Measurements from ENCODE around the gene TNPO1. TPM values are rescaled to one million over a fixed set of nuclear protein-coding genes. Genes with fewer than 3 reads are reported as not detected.

The TNPO1 gene
- total and polyA plus RNA-seq, 2 of the 13 experiments (the other 11 are each of a cell fraction or from before 2014, with no cell fraction given): 26.7 to 123 TPM

- TF ChIP-seq, protein P1, sequence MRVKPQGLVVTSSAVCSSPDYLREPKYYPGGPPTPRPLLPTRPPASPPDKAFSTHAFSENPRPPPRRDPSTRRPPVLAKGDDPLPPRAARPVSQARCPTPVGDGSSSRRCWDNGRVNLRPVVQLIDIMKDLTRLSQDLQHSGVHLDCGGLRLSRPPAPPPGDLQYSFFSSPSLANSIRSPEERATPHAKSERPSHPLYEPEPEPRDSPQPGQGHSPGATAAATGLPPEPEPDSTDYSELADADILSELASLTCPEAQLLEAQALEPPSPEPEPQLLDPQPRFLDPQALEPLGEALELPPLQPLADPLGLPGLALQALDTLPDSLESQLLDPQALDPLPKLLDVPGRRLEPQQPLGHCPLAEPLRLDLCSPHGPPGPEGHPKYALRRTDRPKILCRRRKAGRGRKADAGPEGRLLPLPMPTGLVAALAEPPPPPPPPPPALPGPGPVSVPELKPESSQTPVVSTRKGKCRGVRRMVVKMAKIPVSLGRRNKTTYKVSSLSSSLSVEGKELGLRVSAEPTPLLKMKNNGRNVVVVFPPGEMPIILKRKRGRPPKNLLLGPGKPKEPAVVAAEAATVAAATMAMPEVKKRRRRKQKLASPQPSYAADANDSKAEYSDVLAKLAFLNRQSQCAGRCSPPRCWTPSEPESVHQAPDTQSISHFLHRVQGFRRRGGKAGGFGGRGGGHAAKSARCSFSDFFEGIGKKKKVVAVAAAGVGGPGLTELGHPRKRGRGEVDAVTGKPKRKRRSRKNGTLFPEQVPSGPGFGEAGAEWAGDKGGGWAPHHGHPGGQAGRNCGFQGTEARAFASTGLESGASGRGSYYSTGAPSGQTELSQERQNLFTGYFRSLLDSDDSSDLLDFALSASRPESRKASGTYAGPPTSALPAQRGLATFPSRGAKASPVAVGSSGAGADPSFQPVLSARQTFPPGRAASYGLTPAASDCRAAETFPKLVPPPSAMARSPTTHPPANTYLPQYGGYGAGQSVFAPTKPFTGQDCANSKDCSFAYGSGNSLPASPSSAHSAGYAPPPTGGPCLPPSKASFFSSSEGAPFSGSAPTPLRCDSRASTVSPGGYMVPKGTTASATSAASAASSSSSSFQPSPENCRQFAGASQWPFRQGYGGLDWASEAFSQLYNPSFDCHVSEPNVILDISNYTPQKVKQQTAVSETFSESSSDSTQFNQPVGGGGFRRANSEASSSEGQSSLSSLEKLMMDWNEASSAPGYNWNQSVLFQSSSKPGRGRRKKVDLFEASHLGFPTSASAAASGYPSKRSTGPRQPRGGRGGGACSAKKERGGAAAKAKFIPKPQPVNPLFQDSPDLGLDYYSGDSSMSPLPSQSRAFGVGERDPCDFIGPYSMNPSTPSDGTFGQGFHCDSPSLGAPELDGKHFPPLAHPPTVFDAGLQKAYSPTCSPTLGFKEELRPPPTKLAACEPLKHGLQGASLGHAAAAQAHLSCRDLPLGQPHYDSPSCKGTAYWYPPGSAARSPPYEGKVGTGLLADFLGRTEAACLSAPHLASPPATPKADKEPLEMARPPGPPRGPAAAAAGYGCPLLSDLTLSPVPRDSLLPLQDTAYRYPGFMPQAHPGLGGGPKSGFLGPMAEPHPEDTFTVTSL (CRISPR knock-in tag; IDR thresholded peaks at IDR 0.05; ENCODE audit: borderline replicate concordance): no peak
- TF ChIP-seq STAG1 (CRISPR knock-in tag; IDR thresholded peaks at IDR 0.05) (0 out of 2 replicates have a peak, but pooled peaks have one; percentile 5), ZNF710 (CRISPR knock-in tag; IDR thresholded peaks at IDR 0.05; ENCODE audit: borderline replicate concordance) (no peak; the same call in 1 of the 2 replicates), ZNF766 (CRISPR knock-in tag; IDR thresholded peaks at IDR 0.05; ENCODE audit: borderline replicate concordance) (0 out of 2 replicates have a peak, but pooled peaks have one; percentile 33), HMG20A (CRISPR knock-in tag; IDR thresholded peaks at IDR 0.05; ENCODE audit: borderline replicate concordance) (0 out of 2 replicates have a peak, but pooled peaks have one; percentile 23), HDAC6 (IDR thresholded peaks at IDR 0.05; ENCODE audit: low read depth, low read length) (no peak), ZNF44 (CRISPR knock-in tag; IDR thresholded peaks at IDR 0.05) (no peak), HBP1 (CRISPR knock-in tag; IDR thresholded peaks at IDR 0.05; ENCODE audit: low read depth) (no peak), ZNF713 (CRISPR knock-in tag; IDR thresholded peaks at IDR 0.05) (no peak), ZNF484 (CRISPR knock-in tag; IDR thresholded peaks at IDR 0.05; ENCODE audit: borderline replicate concordance, low read depth) (no peak), TEF (CRISPR knock-in tag; IDR thresholded peaks at IDR 0.05) (0 out of 2 replicates have a peak, but pooled peaks have one; percentile 29), TFE3 (CRISPR knock-in tag; IDR thresholded peaks at IDR 0.05) (no peak), WIZ (CRISPR knock-in tag; IDR thresholded peaks at IDR 0.05) (0 out of 2 replicates have a peak, but pooled peaks have one; percentile 26), MAF1 (CRISPR knock-in tag; IDR thresholded peaks at IDR 0.05; ENCODE audit: borderline replicate concordance) (0 out of 2 replicates have a peak, but pooled peaks have one; percentile 47), E2F2 (CRISPR knock-in tag; IDR thresholded peaks at IDR 0.05; ENCODE audit: borderline replicate concordance) (no peak)
Observed at GRCh38 chr5:72816284-72817075, at the start of gene TNPO1 (continued).
